HG02938 (cell line): ENCODE data around the gene BNIP1.

Experiments used
- ATAC-seq: cut with Tn5 transposase; IDR thresholded peaks from one replicate; pipeline ENCODE4 v1.9.1; 2021; ENCODE audit warnings: mild to moderate bottlenecking, moderate library complexity; ENCODE audit not compliant: unreplicated experiment

Gene BNIP1

DNA sequence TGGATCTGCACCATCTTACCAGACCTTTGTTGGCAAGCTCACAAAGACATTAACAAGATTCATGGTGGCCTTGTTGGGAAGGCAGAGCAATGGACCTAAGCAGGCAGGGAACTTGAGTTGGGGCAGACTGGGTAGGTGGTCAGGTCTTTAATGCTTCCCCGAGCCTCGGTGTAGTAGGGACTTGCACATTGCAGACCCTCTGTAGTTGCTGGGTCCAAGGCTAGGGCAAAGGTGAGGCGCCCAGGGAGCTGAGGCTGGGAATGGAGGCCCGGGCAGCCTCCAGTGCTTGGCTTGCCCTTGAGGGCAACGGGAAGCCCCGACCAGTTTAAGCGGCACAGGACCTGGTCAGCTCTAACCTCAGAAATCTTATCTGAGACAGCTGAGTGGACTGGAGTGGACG is 66.5 kb downstream of the BNIP1 start:
- ATAC-seq = no peak

DNA sequence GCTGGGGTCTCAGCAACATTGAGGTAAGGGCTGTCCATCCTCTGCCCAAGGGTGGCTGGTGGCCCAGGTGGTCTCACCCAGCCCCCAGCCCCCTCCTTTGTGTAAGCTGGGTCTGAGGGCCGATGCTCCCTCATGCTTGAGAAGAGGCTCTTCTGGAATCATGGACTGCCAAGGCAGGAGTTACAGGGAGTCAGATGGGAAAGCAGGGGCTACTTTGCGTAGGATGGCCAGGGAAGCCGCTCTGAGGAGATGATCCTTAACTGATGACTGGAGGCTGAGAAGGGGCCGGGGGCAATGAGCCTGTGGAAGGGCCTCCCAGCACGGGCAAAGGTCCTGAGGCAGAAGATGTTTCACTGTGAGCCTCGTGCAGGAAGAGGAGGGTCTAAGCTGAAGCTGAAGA is 67.0 kb downstream of the BNIP1 start:
- no peak for ATAC-seq

DNA sequence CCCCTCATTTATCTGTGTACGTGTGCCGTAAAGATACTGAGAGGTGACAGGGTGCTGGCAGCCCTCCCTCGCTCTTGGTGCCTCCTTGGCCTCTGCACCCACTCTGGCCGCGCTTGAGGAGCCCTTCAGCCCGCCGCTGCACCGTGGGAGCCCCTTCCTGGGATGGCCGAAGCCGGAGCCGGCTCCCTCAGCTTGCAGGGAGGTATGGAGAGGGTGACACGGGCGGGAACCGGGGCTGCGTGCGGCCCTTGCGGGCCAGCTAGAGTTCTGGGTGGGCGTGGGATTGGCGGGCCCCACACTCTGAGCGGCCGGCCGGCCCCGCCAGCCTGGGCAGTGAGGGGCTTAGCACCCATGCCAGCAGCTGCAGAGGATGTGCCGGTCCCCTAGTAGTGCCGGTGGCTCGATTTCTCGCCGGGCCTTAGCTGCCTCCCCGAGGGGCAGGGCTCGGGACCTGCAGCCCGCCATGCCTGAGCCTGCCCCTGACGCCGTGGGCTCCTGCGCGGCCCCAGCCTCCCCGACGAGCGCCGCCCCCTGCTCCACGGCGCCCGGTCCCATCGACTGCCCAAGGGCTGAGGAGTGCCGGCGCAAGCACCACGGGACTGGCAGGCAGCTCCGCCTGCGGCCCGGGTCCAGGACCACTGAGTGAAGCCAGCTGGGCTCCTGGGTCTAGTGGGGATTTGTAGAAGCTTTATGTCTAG is 69.1 kb downstream of the BNIP1 start:
- ATAC-seq = no peak
